CD4-positive, alpha-beta T cell treated with Interleukin-10 for 1 hour (primary cell): ENCODE results near the gene EML3.
"Not testable (repeated sequence)": the region's sequence is repeated elsewhere in the genome, so short reads cannot be mapped to it uniquely, and the experiment has no call there.

Source experiments
- DNase-seq: peaks from one replicate; pipeline ENCODE4 v3.0.0-alpha.2; 2020

EML3 gene

DNA sequence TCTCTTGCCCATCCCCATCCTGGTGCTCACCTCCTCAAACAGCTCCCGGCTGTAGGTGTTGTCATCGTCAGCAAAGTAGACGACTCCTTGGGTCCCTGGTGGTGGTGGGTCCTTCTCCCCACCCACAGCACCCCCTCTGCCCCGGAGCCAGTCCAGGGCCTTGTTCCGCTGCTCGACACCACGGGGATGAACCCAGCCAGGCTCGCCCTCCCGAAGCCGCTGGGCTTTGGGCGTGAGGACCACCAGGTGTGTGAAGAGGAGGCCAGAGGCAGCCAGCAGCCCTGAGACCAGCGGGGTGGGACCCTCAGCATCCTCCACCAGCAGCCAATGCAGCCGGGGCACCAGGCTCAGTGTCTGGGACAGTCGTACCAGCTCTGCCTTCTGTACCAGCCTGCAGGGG is 4.4 kb upstream of the EML3 start:
- DNase-seq, result not testable (repeated sequence)

DNA sequence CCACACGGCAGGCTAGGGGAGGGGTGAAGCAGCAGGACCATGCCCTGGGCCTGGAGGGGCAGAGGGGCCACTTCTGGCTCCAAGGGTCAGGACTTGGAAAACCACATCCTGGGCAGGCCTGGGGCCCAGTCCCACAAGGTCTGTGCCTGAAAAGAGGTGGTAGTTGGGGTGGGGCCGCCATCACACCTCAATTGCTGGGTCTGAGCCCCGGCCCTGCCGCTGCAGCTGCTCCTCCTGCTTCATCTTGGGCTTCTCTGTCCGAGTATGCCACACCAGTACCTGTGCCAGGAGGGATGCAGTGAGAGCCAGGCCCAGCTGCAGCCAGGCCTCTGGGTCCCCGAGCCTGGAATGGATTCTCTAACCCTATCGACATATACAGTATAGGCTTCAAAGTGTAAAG is 2.9 kb upstream of the EML3 start:
- DNase-seq, result no peak

DNA sequence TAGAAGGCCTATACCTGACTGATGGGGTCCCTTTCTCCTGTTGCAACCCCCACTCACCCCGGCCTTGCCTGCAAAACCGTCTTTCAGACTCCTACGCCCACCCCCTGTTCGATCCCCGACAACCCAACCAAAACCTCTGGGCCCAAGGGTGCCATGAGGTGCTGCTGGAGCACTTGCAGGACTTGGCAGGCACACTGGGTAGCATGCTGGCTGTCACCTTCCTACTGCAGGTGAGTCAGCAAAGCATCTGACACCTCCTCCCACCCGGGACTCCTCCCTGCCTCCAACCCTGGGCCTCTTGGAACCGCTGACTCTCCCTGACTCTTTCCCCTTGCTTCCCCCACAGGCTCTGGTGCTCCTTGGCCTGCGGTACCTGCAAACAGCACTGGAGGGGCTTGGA is 1.7 kb upstream of the EML3 start:
- no peak for DNase-seq

DNA sequence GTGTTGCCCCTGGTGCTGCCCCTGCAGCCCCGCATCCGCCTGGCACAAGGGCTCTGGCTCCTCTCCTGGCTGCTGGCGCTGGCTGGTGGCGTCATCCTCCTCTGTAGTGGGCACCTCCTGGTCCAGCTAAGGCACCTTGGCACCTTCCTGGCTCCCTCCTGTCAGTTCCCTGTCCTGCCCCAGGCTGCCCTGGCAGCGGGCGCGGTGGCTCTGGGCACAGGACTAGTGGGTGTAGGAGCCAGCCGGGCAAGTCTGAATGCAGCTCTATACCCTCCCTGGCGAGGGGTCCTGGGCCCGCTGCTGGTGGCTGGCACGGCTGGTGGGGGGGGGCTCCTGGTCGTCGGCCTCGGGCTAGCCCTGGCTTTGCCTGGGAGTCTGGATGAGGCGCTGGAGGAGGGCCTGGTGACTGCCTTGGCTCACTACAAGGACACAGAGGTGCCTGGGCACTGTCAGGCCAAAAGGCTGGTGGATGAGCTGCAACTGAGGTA is 760 bp upstream of the EML3 start:
- no peak for DNase-seq

DNA sequence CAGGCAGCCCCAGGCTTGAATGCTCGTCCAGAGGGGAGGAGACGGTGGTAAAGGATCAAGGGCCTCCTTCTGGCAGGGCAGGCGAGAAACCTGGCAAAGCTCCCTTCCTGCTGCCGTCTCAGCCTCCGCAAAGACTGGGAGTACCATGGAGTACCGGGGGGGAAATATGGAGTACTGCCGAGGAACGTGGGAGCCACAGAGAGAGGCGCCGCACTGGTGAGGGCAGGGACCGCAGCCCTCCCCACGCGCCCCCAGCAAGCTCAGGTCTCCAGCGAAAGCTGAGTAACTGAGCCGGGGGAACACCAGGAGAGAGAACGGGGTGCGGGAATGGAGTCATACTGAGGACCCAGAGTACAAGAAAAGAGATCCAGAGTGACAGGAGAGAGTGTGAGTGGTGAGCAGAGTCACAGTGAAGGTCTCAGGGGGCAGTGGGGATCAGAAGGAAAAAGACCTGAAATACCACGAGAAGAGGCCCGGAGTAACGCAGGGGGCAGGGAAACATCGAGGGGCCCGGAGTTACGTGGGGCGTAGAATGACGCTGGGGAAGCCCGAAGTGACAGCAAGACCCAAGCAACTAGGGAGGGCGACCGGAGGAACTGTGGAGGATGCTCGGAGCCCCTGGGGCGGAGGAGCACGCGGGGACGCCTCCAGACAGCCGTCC is 740 bp downstream of the EML3 start:
- DNase-seq, result no peak

DNA sequence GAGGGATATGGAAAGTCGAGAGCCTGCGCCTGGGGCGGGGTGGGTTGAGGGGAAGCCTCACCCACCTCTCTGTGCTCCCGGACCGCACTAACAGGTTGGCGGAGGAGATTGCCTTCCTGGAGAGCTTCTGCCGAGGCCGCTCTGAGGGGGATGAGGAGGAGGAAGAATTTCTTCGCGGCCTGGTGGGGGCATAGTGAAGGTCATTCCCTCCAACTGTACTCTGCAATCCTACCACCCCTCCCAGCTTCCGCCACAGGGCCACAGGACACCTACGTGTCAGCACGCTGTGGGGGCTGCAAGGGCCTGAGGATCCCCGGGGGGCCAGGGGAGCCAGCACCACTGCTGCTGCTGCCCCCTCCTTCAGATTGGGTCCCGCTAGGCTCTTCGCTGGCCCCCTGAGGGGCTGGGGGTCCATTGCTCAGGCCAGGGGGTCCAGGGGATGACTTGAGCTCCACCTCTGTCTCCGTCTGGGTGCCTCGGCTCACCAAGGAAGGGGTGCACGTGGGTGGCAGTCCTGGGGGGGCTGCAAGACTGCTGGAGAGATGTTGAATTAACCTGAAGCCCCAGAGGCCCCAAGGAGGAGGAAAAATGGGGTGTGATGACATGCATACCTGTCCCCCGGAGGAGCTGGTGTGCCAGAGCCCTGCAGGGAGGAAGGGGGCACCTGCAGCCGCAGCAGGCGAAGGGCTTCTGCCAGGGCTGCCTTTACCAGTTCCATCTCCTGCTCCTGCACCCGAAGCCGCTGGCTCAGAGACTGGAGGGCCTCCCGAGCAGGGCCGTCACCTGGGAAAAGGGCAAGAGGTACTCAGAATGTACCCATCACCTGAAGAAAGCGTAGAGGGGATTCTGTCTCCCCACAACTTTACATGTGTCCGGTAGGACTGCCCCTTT is 1.5 kb downstream of the EML3 start:
- no peak for DNase-seq

DNA sequence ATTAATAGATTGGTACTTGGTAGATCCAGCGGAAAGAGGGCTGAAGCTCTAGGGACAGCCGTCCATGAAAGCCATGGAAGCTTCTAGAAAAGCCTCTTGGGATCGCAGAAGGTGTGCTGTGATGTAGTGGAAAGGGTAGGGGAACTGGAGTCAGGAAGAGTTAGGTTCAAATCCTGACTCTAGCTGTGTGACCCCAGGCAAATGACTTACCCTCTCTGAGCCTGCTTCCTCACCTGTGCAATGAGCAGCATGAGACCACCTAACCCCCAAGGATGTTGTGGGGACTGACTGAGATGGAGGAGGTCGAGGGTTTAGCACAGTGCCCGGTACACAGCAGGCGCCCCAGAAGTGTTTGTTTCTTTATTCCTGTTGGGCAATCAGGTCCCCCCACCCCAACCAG is 2.2 kb downstream of the EML3 start:
- DNase-seq, result no peak

DNA sequence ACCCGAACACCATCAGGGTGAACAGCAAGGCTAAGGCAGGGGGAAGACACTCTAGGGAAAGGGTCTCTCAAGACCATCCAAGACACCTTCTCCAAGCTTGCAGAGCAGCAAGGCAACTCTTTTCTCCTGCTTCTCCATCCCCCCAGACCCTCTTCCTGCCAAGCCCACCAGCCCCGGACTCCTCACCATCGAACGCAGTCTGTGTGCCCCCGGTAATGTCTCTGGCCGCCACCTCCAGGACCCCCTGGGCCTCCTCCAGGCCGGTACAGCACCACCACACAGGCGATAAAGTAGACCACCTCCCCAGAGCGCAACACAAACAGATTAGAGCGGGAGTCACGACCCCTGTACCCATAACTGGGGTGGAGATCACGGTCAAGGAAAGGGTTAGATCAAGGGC is 3.8 kb downstream of the EML3 start:
- no peak for DNase-seq

DNA sequence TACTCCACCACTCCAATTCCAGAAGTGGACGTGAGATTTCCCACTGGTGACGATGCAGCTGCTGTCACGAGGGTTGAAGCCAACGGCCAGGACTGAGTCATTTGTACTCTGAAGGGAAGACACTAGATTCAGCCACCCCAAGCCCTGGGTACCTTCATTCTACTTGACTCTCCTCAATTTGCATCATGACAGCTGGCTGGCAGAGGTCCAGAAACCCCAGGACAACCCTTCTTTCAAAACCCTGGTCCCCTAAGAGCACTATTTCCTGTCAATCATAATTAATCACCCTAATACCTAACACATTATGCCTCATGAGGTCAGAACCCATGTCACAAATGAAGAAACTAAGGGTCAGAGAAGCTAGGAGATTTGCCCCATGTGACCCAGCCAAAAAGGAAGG is 4.9 kb downstream of the EML3 start:
- no peak for DNase-seq

DNA sequence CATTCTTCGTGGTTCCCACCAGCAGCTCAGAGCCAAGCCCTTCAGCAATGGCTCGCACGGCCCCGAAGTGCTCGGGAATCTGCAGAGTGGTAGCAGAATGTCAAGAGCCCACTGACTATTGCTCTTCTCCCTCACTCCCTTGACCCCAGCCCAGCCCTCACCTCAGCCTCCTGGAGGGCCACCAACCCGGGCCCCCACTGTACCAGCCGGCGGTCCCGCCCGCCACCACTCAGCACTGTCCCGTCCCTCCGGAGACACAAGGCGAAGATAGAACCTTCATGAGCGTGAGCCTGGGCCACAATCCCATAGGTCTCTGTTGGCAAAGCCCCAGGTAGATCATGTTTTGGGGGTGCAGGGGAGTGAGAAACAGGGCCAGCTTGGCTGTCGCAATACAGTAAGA is 6.7 kb downstream of the EML3 start:
- no peak for DNase-seq

DNA sequence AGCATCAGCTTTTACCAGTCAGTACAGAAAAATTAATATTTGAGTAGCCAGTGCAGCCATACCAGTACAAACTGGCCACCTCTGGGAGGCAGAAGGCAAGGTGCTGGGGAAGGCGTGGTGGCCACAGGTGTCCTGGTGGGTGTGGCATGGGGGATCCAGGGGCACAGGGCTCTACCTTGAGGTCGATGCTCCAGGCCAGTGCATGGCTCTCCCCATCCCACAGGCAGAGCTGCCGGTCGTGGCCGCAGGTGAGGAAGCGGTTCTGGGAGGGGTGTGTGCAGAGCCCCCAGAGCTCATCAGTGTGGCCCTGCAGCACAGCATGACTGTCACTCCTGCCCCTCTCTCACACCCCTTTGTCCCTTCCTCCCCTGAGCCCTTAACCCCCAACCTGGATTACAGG is 7.1 kb downstream of the EML3 start:
- DNase-seq, result no peak

DNA sequence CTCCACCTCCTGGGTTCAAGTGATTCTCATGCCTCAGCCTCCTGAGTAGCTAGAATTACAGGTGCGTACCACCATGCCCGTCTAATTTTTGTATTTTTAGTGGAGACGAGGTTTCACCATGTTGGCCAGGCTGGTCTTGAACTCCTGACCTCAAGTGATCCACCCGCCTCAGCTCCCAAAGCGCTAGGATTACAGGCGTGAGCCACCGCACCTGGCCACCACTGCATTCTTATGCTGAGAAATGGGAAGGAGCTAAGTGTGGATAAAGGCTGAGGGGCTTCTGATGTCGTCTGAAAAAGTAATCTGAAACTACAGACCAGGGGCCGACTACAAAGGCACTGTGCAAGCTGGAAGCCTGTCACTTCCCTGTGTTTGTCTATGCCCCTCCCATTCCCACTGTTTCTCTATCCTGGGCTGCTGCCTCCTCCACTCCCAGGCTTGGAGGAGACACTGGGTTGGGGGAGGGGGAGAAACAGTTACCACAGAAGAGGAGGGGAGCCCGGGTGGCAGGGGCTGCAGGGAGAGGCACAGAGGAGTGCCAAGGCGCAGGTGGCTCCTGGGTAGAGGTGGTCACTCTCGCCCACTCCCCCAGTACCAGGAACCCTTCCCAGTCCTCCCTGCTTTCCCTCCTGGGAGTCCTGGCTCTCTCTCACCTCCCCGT is 8.0 kb downstream of the EML3 start:
- DNase-seq, result no peak

DNA sequence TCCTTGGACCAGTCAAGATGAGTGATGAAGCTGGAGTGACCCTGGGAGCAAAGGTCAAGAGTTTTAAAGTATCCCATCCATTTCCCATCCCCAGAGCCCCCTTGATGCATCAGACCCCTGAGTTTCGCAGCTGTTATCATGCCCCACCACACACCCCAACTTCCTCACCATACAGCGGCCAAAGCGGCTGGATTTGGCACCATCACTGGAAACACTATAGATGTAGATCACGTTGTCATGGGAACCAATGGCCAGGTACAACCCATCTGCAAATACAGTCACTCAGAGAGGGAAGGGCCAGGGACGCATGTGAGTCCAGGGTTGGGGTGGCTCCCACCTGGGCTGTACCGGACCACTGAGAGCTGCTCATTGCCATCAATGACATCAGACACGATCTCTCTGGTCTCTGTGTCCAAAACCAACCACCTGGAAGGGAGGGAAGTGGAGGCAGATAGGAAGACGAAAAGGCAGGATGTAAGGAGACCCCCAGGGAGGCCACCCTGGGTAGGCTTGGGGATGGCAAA is 8.7 kb downstream of the EML3 start:
- no peak for DNase-seq

DNA sequence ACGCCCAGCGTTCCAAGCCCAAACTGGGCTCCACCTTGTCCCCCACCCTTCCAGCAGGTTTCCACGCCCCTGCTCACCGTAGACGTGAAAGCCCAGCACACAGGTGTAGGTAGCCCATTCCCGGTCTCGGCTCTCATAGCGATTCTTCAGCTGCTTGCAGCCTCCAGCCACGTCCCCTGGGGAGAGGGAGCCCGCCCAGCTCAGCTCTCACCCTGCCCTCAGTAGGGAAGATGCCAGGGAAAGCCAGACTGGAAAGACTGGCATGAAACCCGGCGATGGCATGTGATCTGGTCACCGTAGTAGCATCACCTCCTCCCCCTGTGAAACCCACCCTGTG is 9.5 kb downstream of the EML3 start:
- DNase-seq, result no peak

DNA sequence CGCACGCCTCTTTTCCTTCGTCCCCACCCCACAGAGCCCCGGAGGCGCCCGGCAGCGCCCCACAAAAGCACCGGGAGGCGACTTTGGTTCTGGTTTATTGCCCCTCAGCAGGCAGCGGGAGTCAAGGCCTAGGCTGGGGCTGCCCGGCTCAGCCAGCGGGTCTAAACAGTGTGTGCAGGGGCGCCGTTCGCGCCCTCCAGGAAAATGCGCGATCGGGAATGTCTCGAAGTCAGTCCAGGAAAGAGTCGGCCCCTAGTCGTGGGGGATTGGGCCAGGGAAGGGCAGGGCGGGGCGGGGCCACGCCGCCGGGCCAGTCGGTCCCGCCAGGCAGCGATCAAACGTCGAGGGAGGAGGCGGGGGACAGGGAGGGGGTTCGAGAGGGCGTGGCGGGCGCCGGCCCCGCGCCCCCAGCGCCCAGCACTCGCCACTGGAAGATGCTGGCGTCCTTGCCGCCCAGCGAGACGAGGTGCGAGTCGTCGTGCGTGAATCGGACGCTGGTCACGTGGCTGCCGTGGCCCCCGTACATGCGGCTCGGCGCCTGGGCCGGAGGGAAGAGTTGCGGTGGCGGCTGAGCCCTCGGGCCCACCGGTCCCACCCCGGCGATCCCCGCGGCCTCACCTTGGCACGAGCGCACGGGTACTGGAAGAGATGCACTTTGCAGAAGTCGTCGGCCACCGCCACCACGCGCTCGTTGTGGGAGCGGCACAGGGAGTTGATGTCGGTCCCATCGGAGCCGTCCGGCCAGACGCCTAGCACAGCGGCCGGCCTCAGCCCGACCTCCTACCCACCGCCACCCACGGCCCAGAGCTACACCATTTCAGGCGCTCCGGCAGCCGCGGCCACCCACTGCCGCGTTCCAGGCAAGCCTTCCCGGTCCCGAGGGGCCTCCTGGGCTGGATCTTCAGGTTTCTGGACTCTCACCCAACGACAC is 10.2 kb downstream of the EML3 start:
- DNase-seq, result no peak

DNA sequence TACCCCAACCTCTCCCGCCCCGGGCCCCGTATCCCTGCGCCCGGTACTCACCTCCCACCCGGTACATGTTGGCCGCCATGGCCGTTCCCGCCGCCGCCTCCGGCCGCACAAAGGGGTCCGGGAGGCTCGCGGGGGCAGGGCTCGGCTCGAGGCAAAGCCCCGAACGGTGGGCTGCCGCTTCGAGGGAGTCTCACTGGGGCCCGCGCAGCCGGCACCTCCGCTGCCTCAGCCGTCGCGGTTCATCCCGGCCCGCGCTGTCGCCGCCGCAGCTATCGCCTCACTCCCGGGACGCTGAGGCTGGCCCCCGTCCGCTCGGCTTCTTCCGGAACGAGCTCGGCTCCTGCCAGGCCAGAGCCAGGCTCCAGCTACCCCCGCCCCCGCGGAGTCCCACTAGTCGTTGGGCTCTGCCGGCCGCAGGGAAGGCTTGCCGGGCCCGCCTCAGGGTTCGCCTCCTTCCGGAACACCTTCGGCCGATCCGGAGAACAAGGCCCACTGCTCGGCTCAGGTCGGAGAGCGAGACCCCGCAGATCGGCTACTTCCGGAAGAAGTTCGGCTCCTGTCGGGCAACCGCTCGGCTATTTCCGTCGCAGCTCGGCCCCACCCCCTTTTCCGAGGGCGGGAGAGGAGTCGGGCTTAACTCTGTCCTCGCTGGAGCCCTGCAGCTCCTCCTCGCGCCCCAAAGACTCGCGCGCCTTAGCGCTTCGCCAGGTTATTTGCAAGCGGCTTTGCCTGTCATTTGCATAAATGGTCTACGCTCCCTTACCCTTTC is 11.0 kb downstream of the EML3 start, which contains the start of gene MTA2:
Gene MTA2, minus strand, starts transcription at position 494 of the 769 bp plus-strand sequence. Its CDS starts 415 bp downstream, at position 79.
- DNase-seq, result peak; percentile 100

DNA sequence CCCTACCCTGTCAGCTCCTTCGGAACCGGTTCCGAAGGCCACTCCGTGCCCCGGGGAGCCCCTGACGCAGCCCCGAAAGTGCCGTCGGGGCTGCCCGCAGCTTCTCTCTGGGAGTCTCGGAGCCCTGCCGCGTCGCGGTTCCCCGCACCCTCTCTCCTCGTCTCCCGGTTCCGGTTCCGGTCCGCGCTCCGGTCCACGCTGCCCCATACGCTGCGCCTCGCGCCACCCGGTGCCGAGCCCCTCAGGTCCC is 11.5 kb downstream of the EML3 start:
- peak; percentile 54 for DNase-seq

DNA sequence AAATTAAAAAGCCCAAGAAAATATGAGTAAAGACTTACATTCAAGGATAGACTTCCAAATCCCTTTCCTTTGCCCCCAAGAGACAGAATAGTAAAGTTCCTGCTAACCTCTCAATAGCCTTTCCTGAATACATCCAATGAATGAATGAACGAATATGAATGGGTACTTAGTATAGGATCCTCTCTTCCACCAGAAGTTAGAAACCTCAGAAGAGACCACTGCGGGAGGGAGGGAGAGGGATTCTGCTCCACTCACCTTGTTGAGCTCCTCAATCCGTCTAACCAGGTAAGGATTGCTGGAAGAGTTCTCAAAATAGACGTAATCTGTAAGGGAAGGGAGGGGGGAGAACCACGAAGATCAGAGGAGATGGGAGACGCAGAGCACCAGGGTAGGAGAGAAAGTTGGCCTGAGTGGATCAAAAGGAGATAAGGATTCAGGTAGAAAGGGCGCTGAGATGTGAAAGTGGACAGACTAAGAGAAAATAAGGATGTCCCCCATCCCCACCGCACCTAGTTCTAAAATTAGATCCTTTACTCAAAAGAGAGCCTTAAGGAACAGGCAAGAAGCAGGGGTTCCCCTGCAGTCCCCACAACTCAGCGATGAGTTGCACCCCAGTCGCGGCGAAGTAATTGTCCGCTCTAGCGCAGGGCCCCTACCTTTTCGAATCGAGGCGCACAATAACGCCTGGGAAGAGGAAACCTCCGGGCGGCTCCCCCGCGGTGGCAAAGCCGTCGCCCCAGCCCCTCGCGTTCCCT is 12.0 kb downstream of the EML3 start:
- no peak for DNase-seq

DNA sequence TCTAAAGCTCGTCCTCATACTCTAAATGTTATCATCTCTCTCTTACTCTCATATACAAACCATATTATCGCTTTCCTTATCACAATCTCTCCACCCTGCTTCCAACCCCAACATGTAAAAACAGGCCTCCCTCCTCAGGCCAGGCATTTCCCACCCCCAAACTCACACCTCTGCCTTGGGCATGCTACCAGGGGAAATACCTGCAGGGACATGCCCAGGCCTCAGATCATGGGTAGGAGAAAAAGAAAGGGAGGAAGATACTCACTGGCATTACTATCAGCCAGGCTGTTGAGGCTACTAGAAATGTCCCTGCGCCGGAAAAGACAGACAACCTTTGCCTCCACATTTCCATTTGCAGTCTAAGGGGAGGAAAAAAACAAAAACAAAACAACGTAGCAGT is 12.7 kb downstream of the EML3 start:
- peak; percentile 53 for DNase-seq

DNA sequence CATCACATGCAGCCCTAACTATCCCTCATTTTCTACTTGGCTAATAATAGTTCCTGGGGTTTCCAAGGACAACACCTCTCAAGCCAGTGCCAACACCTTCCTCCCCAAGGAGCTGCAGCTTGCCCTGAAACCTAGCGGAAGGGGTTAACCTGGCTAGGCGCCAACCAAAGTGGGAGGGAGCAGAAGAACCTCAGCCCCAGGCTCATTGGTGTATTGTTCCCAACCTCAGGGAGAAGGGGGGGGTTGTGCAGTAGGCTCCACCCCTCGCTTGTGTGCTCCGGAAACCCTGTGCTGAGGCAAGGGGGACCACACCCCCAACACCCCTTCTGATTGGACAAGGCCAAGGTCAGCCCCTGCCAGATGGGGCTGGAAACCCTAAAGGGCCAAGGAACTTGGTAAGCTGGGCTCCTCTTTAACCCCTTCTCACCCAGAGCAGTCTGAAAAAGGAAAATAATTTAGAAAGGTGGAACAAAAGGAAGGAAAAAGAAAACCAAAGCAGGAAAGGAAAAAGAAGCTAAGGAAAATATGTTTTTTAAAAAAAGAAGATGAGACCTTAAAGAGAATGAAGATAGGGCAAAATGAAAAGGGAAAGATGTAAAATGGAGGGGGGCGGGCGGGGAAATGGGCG is 13.4 kb downstream of the EML3 start:
- peak; percentile 99 for DNase-seq

DNA sequence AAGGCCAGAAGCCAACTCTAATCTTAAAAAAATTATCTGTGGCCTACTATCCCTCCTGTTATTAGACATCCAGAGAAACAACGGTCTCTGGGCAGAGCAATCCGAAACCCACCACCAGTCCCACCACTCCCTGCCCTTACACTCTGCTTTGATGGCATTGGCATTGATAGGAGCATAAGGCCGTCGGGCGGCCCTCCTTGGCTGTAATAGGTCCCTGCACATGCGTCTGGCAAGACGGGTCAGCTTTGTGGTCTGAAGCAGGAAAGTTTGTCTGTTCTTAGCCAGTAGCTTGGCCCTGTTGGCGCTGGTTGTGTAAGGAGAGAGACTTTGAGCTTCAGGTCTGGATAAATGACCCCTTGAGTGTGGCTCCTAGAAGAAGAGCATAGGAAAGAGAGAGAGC is 17.5 kb downstream of the EML3 start:
- DNase-seq, result no peak
